DOHH2 (cell line): ENCODE results near the gene LAMA4.

Experiments used
- CTCF ChIP-seq: fragments of 200-600 bp; sonication (generic); IDR thresholded peaks from one replicate; pipeline ENCODE4 v1.5.1; 2014; ENCODE audit warnings: antibody characterized with exemption, mild to moderate bottlenecking, low read depth, low read length; ENCODE audit not compliant: poor library complexity, severe bottlenecking
- EZH2phosphoT487 ChIP-seq: fragments of 200-600 bp; sonication (generic); IDR thresholded peaks from 2 replicates; pipeline ENCODE4 v1.6.1; 2017; ENCODE audit warnings: borderline replicate concordance, mild to moderate bottlenecking, antibody characterized with exemption, low read length, moderate library complexity, mixed read lengths

GRCh38 chr6:112268019-112268418, 13.7 kb upstream of the LAMA4 start:
- TF ChIP-seq CTCF (no peak), EZH2phosphoT487 (no peak)
